HepG2 (cell line): ENCODE results near the gene PRR29. TPM values are rescaled to one million over a fixed set of nuclear protein-coding genes. Genes with fewer than 3 reads are reported as not detected.

Source experiments
- ATF6 ChIP-seq: sonication (generic); formaldehyde crosslinking; conservative IDR thresholded peaks from 2 replicates; pipeline ENCODE4 v1.4.0; 2020; ENCODE audit warnings: missing genetic modification reagents
- GABPA ChIP-seq, 2 experiments: IDR thresholded peaks; 2 replicates each; pipeline ENCODE4 v1.6.1; 2011 to 2016; ENCODE audit warnings: low read depth in 2 of 2, low read length in 1 of 2, missing biosample characterization in 1 of 2, missing genetic modification characterization in 1 of 2
- PAXIP1 ChIP-seq: sonication (generic); formaldehyde crosslinking; conservative IDR thresholded peaks from 2 replicates; pipeline ENCODE4 v1.4.0; 2020; ENCODE audit warnings: mild to moderate bottlenecking, missing genetic modification reagents, moderate library complexity
- RELA ChIP-seq: sonication (generic); formaldehyde crosslinking; IDR thresholded peaks from 2 replicates; pipeline ENCODE4 v1.4.0; 2020; ENCODE audit warnings: missing genetic modification reagents
- RNF219 ChIP-seq: sonication (generic); formaldehyde crosslinking; IDR thresholded peaks from 2 replicates; pipeline ENCODE4 v1.5.0; 2020; ENCODE audit warnings: mild to moderate bottlenecking, missing genetic modification reagents
- SAP130 ChIP-seq: IDR thresholded peaks from 2 replicates; pipeline ENCODE4 v1.6.1; 2016; ENCODE audit warnings: low read depth
- ZBTB8A ChIP-seq: sonication (generic); formaldehyde crosslinking; IDR thresholded peaks from 2 replicates; pipeline ENCODE4 v1.4.0; 2020; ENCODE audit warnings: mild to moderate bottlenecking, low read depth, missing genetic modification reagents, borderline replicate concordance
- ZHX1 ChIP-seq: sonication (generic); formaldehyde crosslinking; IDR thresholded peaks from 2 replicates; pipeline ENCODE4 v1.8.1; 2022; ENCODE audit warnings: low read depth, mild to moderate bottlenecking, missing genetic modification reagents
- ZNF598 ChIP-seq: sonication (generic); formaldehyde crosslinking; IDR thresholded peaks from 2 replicates; pipeline ENCODE4 v1.5.1; 2020; ENCODE audit warnings: mild to moderate bottlenecking, missing genetic modification reagents, borderline replicate concordance
- ZNF678 ChIP-seq: sonication (generic); formaldehyde crosslinking; IDR thresholded peaks from 2 replicates; pipeline ENCODE4 v1.4.0; 2020; ENCODE audit warnings: mild to moderate bottlenecking, missing genetic modification reagents
- ZNF687 ChIP-seq: sonication (generic); formaldehyde crosslinking; IDR thresholded peaks from 2 replicates; pipeline ENCODE4 v1.5.1; 2020; ENCODE audit warnings: mild to moderate bottlenecking, missing genetic modification reagents, moderate library complexity
- polyA plus RNA-seq, 8 experiments: library from polyadenylated mRNA; depleted of rRNA in 3 of 8; stranded (reverse) in 7 of 8; unstranded in 1 of 8; fragments of >200 nt; fragmentation: Illumina TruSeq in 4 of 8; extraction: Trizol in 4 of 8; gene quantifications; 2 replicates each; pipeline versions ENCODE4 v1.2.1 to v1.2.3, GENCODE V29; 2011 to 2016; ENCODE audit warnings: low read depth in 4 of 8, missing spikeins in 1 of 8, mixed read lengths in 1 of 8; ENCODE audit not compliant: insufficient read depth in 1 of 8
- total RNA-seq, 5 experiments: library from RNA; depleted of rRNA; stranded (reverse); fragments of >200 nt; fragmentation: Illumina TruSeq; extraction: Trizol; gene quantifications; 2 replicates each; pipeline ENCODE4 v1.2.3, GENCODE V29; 2016; ENCODE audit warnings: low read depth in 1 of 5

The PRR29 gene
- total and polyA plus RNA-seq, 2 of the 13 experiments (the other 11 are each of a cell fraction or from before 2014, with no cell fraction given) = 0.07 to 0.20 TPM

GRCh38 chr17:64020056-64020766 lies 22.1 kb downstream of the PRR29 start, which contains the start of gene ICAM2 (continued):
- peak; percentile 72 for TF ChIP-seq ZNF687 (CRISPR knock-in tag)
- TF ChIP-seq ATF6 (CRISPR knock-in tag) = no peak
- peak; percentile 13; the same call in 1 of the 2 replicates for TF ChIP-seq SAP130 (CRISPR knock-in tag)
- TF ChIP-seq ZHX1 (CRISPR knock-in tag) = no peak
- 0 out of 2 replicates have a peak, but pooled peaks have one; percentile 28 for TF ChIP-seq RELA (CRISPR knock-in tag)
- TF ChIP-seq ZNF598 (CRISPR knock-in tag) = peak; percentile 79; the same call in 1 of the 2 replicates
- no peak for TF ChIP-seq RNF219
- TF ChIP-seq GABPA (IDR thresholded peaks at IDR 0.05; ENCODE audit: low read depth, low read length) = no peak
- peak; percentile 26; the same call in 1 of the 2 replicates for TF ChIP-seq GABPA (CRISPR knock-in tag; IDR thresholded peaks at IDR 0.05; ENCODE audit: low read depth)
- TF ChIP-seq ZBTB8A (CRISPR knock-in tag) = no peak
- TF ChIP-seq ZNF678 (CRISPR knock-in tag) = 0 out of 2 replicates have a peak, but pooled peaks have one; percentile 27
- peak; percentile 26; the same call in 1 of the 2 replicates for TF ChIP-seq PAXIP1 (CRISPR knock-in tag)
